ENCODE data around the gene ATP5IF1.

GRCh38 chr1:28266920-28267322 is 31.0 kb downstream of the ATP5IF1 start:
- TF ChIP-seq, protein P1, sequence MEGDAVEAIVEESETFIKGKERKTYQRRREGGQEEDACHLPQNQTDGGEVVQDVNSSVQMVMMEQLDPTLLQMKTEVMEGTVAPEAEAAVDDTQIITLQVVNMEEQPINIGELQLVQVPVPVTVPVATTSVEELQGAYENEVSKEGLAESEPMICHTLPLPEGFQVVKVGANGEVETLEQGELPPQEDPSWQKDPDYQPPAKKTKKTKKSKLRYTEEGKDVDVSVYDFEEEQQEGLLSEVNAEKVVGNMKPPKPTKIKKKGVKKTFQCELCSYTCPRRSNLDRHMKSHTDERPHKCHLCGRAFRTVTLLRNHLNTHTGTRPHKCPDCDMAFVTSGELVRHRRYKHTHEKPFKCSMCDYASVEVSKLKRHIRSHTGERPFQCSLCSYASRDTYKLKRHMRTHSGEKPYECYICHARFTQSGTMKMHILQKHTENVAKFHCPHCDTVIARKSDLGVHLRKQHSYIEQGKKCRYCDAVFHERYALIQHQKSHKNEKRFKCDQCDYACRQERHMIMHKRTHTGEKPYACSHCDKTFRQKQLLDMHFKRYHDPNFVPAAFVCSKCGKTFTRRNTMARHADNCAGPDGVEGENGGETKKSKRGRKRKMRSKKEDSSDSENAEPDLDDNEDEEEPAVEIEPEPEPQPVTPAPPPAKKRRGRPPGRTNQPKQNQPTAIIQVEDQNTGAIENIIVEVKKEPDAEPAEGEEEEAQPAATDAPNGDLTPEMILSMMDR (conservative IDR thresholded peaks at IDR 0.05 in 1 of 2, IDR thresholded peaks at IDR 0.05 in 1 of 2; ENCODE audit: low read depth in 1 of 2, low read length in 2 of 2): no peak
- no peak for TF ChIP-seq EZH2 (IDR thresholded peaks at IDR 0.05; ENCODE audit: low read length, missing control alignments)

Data from fibroblast of lung (primary cell).